NCI-H82 (cell line): ENCODE results near the gene SIRT6.
"Not testable (repeated sequence)": the region's sequence is repeated elsewhere in the genome, so short reads cannot be mapped to it uniquely, and the experiment has no call there.

Experiments
- DNase-seq: peaks from one replicate; lab custom pipeline; 2025; lab: John Stamatoyannopoulos, UW

Gene SIRT6

GRCh38 chr19:4174213-4174894, 8.0 kb downstream of the SIRT6 start:
- no peak for DNase-seq

GRCh38 chr19:4173479-4174212, 8.7 kb downstream of the SIRT6 start:
- no peak for DNase-seq

GRCh38 chr19:4172861-4173473, 9.4 kb downstream of the SIRT6 start:
- peak; percentile 61 for DNase-seq

GRCh38 chr19:4171676-4172075, 10.7 kb downstream of the SIRT6 start:
- no peak for DNase-seq

GRCh38 chr19:4164262-4164661, 18.1 kb downstream of the SIRT6 start:
- no peak for DNase-seq

- DNase-seq = no peak
These were observed 20.8 kb downstream of the SIRT6 start for GRCh38 chr19:4161415-4162077.

- not testable (repeated sequence) for DNase-seq
These were observed 24.4 kb downstream of the SIRT6 start for GRCh38 chr19:4157971-4158370.

GRCh38 chr19:4157164-4157563, 25.2 kb downstream of the SIRT6 start:
- no peak for DNase-seq

GRCh38 chr19:4154571-4155312, 27.6 kb downstream of the SIRT6 start:
- DNase-seq = no peak

- no peak for DNase-seq
These were observed 29.9 kb downstream of the SIRT6 start for GRCh38 chr19:4152241-4152998.

GRCh38 chr19:4151623-4152022, 30.7 kb downstream of the SIRT6 start:
- DNase-seq = no peak

GRCh38 chr19:4149518-4150288, 32.7 kb downstream of the SIRT6 start:
- no peak for DNase-seq

GRCh38 chr19:4144666-4145249, 37.6 kb downstream of the SIRT6 start:
- no peak for DNase-seq

- DNase-seq = not testable (repeated sequence)
These were observed 39.4 kb downstream of the SIRT6 start for GRCh38 chr19:4142916-4143315.

GRCh38 chr19:4140237-4140711, 42.1 kb downstream of the SIRT6 start:
- peak; percentile 79 for DNase-seq

GRCh38 chr19:4139614-4140236, 42.6 kb downstream of the SIRT6 start:
- peak; percentile 70 for DNase-seq

GRCh38 chr19:4138445-4138844, 43.9 kb downstream of the SIRT6 start:
- no peak for DNase-seq

- DNase-seq = no peak
These were observed 45.7 kb downstream of the SIRT6 start for GRCh38 chr19:4136680-4137088.

- DNase-seq = not testable (repeated sequence)
These were observed 47.0 kb downstream of the SIRT6 start for GRCh38 chr19:4135386-4135785.
